ENCODE measurements around the gene JARID2.

Gene JARID2

GRCh38 chr6:15339081-15339480, 93.2 kb downstream of the JARID2 start:
- DNase-seq = no peak

- no peak for DNase-seq
These were observed 94.3 kb downstream of the JARID2 start for GRCh38 chr6:15340105-15340601.

GRCh38 chr6:15340775-15341174, 94.9 kb downstream of the JARID2 start:
- no peak for DNase-seq

- no peak for DNase-seq
These were observed 95.6 kb downstream of the JARID2 start for GRCh38 chr6:15341311-15342001.

- no peak for DNase-seq
These were observed 96.2 kb downstream of the JARID2 start for GRCh38 chr6:15342114-15342513.

- DNase-seq = no peak
These were observed 97.8 kb downstream of the JARID2 start for GRCh38 chr6:15343490-15344191.

- no peak for DNase-seq
These were observed 98.3 kb downstream of the JARID2 start for GRCh38 chr6:15344192-15344519.

- DNase-seq = no peak
These were observed 99.0 kb downstream of the JARID2 start for GRCh38 chr6:15344831-15345230.

- DNase-seq = no peak
These were observed 100.4 kb downstream of the JARID2 start for GRCh38 chr6:15346315-15346714.

- DNase-seq = no peak
These were observed 102.7 kb downstream of the JARID2 start for GRCh38 chr6:15348528-15348927.

GRCh38 chr6:15349379-15349778, 103.5 kb downstream of the JARID2 start:
- no peak for DNase-seq

- no peak for DNase-seq
These were observed 104.7 kb downstream of the JARID2 start for GRCh38 chr6:15350386-15351083.

GRCh38 chr6:15351631-15352030, 105.8 kb downstream of the JARID2 start:
- DNase-seq = no peak

- no peak for DNase-seq
These were observed 106.4 kb downstream of the JARID2 start for GRCh38 chr6:15352220-15352619.

GRCh38 chr6:15352845-15353244, 107.0 kb downstream of the JARID2 start:
- DNase-seq = no peak

GRCh38 chr6:15355683-15356099, 109.8 kb downstream of the JARID2 start:
- no peak for DNase-seq

GRCh38 chr6:15356179-15356578, 110.3 kb downstream of the JARID2 start:
- no peak for DNase-seq

- no peak for DNase-seq
These were observed 111.1 kb downstream of the JARID2 start for GRCh38 chr6:15356937-15357336.

- DNase-seq = no peak
These were observed 111.9 kb downstream of the JARID2 start for GRCh38 chr6:15357782-15358181.

- DNase-seq = no peak
These were observed 112.9 kb downstream of the JARID2 start for GRCh38 chr6:15358579-15359327.

GRCh38 chr6:15359335-15359862, 113.5 kb downstream of the JARID2 start:
- DNase-seq = no peak

GRCh38 chr6:15360300-15360699, 114.4 kb downstream of the JARID2 start:
- DNase-seq = no peak

GRCh38 chr6:15361197-15361596, 115.3 kb downstream of the JARID2 start:
- DNase-seq = no peak

All from GOT3 (cell line).